Heart left ventricle (tissue), 13 donors: ENCODE results near the gene GAGE12J.

Experiments used
- POLR2A ChIP-seq, 2 donors: fragments of 450-650 bp; IDR thresholded peaks; one replicate each; pipeline ENCODE4 v1.6.1; 2017; ENCODE audit warnings: antibody characterized with exemption in 2 of 2, mild to moderate bottlenecking in 2 of 2, moderate library complexity in 2 of 2
- TF ChIP-seq, protein P1 (sequence below), 12 donors: fragments of 200-600 bp; sonication (generic) in 4 of 12; IDR thresholded peaks; one replicate each; pipeline versions ENCODE4 v1.5.0 to v1.8.0; 2018 to 2022; ENCODE audit warnings: antibody characterized with exemption in 12 of 12, mild to moderate bottlenecking in 5 of 12
- donor health status: ischemic (EF 13 %, LVEDD 7.1; RV severe dilation, severe dysfunction).
- donor health status: DM: no; HTN: yes; CAD: no.
- donor health status: DM: no; HTN: no; CAD: no.
- donor health status: ischemic (EF 25% LVEDD 6.9; RV normal size, moderate dysfunction).
- donor health status: ischemic (EF 25% LVEDD 5.7; RV mildly dilated, moderate dysfunction).
- donor health status: ischemic (EF 35%, LVEDD 5.7; RV mildly dilated, moderate dysfunction).
- donor health status: nonischemic (EF 11% LVEDD 7.7; RV severe dilation, severe dysfunction).
- donor health status: DM: yes; HTN: yes; CAD: no.
- donor health status: PGD.
- donor health status: ischemic (EF 29% LVEDD 5.4; RV normal size, mild dysfunction).
- donor health status: nonischemic (EF 23%, LVEDD 6.1; RV moderate dilation, normal function).

DNA sequence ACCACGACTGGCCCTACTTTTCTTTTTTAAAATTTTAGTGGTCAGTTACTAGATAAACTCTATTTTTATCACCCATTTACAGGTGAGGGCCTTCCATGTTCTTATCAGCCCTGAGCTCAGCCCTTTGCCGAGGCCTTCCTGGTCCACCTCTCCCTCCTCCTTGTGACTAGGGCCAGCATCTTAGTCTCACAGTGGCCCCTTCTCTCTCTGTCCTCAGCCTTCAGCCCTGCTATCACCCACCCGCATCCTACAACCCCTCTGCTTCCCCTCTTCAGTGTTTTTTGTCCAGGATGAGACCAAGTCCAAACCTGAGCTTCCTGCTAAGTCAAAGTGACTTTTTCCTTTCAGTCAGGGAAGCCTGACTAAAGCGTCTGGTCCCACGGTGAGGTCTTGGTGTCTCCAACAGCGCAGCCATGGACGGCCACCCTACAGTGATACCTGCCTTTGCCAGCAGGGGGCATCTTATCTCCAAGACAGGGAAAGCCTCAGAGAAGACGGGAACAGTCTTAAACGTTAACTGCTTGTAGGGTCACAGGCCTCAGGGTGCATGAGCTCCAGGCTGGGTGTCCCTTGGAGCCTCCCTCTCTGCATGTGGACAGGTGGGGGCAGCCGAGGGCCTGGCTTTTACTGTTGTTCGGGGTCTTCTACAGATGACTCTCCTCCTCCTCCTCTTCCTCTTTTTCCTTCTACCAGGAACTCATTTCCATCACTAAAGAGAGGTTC is 30.1 kb upstream of the GAGE12J start:
- TF ChIP-seq, protein P1, sequence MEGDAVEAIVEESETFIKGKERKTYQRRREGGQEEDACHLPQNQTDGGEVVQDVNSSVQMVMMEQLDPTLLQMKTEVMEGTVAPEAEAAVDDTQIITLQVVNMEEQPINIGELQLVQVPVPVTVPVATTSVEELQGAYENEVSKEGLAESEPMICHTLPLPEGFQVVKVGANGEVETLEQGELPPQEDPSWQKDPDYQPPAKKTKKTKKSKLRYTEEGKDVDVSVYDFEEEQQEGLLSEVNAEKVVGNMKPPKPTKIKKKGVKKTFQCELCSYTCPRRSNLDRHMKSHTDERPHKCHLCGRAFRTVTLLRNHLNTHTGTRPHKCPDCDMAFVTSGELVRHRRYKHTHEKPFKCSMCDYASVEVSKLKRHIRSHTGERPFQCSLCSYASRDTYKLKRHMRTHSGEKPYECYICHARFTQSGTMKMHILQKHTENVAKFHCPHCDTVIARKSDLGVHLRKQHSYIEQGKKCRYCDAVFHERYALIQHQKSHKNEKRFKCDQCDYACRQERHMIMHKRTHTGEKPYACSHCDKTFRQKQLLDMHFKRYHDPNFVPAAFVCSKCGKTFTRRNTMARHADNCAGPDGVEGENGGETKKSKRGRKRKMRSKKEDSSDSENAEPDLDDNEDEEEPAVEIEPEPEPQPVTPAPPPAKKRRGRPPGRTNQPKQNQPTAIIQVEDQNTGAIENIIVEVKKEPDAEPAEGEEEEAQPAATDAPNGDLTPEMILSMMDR (IDR thresholded peaks at IDR 0.05) = peak; percentile 40 to 63 (median 54)
- TF ChIP-seq POLR2A (IDR thresholded peaks at IDR 0.05) = no peak
